CD14-positive monocyte (primary cell): ENCODE data around the gene KLHL24. TPM values are rescaled to one million over a fixed set of nuclear protein-coding genes. Genes with fewer than 3 reads are reported as not detected.

Source experiments
- DNase-seq, 3 donors: peaks; one replicate each; pipeline ENCODE4 v3.0.0-alpha.2; 2011 to 2022
- H2AFZ ChIP-seq: 2 replicates; pipeline ENCODE4 v1.6.0; 2012; ENCODE audit warnings: mild to moderate bottlenecking, low read depth, low read length, inconsistent platforms; ENCODE audit not compliant: insufficient read depth, poor library complexity, severe bottlenecking
- H3K27ac ChIP-seq, 2 donors: 1 replicate in 1 of 2; 2 replicates in 1 of 2; pipeline ENCODE4 v1.5.1; 2012 to 2013; ENCODE audit warnings: low read length in 2 of 2, control low read depth in 1 of 2, inconsistent platforms in 1 of 2, low read depth in 1 of 2, mild to moderate bottlenecking in 1 of 2
- H3K27me3 ChIP-seq, 2 donors: one replicate each; pipeline versions ENCODE4 v1.6.0 to v1.6.1; 2011 to 2013; ENCODE audit warnings: low read length in 2 of 2; ENCODE audit not compliant: control insufficient read depth in 2 of 2, insufficient read depth in 2 of 2
- H3K36me3 ChIP-seq, 2 donors: replicated peaks in 1 of 2; 1 replicate in 1 of 2; 2 replicates in 1 of 2; pipeline versions ENCODE4 v1.5.1 to v1.6.1; 2012 to 2013; ENCODE audit warnings: low read length in 2 of 2, control low read depth in 1 of 2, inconsistent platforms in 1 of 2, mild to moderate bottlenecking in 1 of 2; ENCODE audit not compliant: insufficient read depth in 2 of 2, control insufficient read depth in 1 of 2
- H3K4me1 ChIP-seq, 2 donors: 1 replicate in 1 of 2; 2 replicates in 1 of 2; pipeline versions ENCODE4 v1.5.1 to v1.6.1; 2012 to 2013; ENCODE audit warnings: low read length in 2 of 2, control low read depth in 1 of 2, inconsistent platforms in 1 of 2, mild to moderate bottlenecking in 1 of 2, moderate library complexity in 1 of 2; ENCODE audit not compliant: insufficient read depth in 2 of 2, control insufficient read depth in 1 of 2
- H3K4me2 ChIP-seq: replicated peaks from 2 replicates; pipeline ENCODE3; 2012; ENCODE audit warnings: low read length, moderate library complexity, mild to moderate bottlenecking; ENCODE audit not compliant: poor library complexity, severe bottlenecking; ENCODE audit errors: extremely low read depth
- H3K4me3 ChIP-seq, 3 experiments: fragments of 200-600 bp in 1 of 3; sonication (generic) in 1 of 3; replicated peaks in 1 of 3; 1 replicate in 2 of 3; 2 replicates in 1 of 3; pipeline ENCODE4 v1.5.1; 2011 to 2013; ENCODE audit warnings: low read length in 3 of 3, mild to moderate bottlenecking in 3 of 3, control low read depth in 2 of 3, low read depth in 2 of 3, inconsistent platforms in 1 of 3, moderate library complexity in 1 of 3
- H3K79me2 ChIP-seq: 2 replicates; pipeline ENCODE4 v1.6.0; 2012; ENCODE audit warnings: mild to moderate bottlenecking, control low read depth, inconsistent platforms, low read length, moderate library complexity; ENCODE audit not compliant: insufficient read depth
- H3K9ac ChIP-seq: 2 replicates; pipeline ENCODE4 v1.6.0; 2017; ENCODE audit warnings: low read length, mild to moderate bottlenecking; ENCODE audit not compliant: insufficient read depth, poor library complexity, severe bottlenecking
- H3K9me3 ChIP-seq, 2 donors: replicated peaks in 1 of 2; 1 replicate in 1 of 2; 2 replicates in 1 of 2; pipeline versions ENCODE4 v1.5.1 to v1.6.1; 2012 to 2013; ENCODE audit warnings: low read length in 2 of 2, control low read depth in 1 of 2; ENCODE audit not compliant: control insufficient read depth in 1 of 2, insufficient read depth in 1 of 2
- H4K20me1 ChIP-seq: 2 replicates; pipeline ENCODE4 v1.6.0; 2012; ENCODE audit warnings: mild to moderate bottlenecking, low read length, control low read depth, moderate library complexity; ENCODE audit not compliant: insufficient read depth
- H3K27ac Mint-ChIP-seq, 7 donors: one replicate each; pipeline ENCODE4 v1.8.0; 2020; ENCODE audit warnings: mild to moderate bottlenecking in 7 of 7, mixed read lengths in 7 of 7, moderate library complexity in 6 of 7, inconsistent platforms in 2 of 7
- H3K27me3 Mint-ChIP-seq, 3 donors: one replicate each; pipeline ENCODE4 v1.8.0; 2021 to 2022; ENCODE audit warnings: low read depth in 3 of 3, mild to moderate bottlenecking in 3 of 3, mixed read lengths in 3 of 3, moderate library complexity in 3 of 3, inconsistent platforms in 1 of 3
- H3K36me3 Mint-ChIP-seq, 2 donors: one replicate each; pipeline ENCODE4 v1.8.0; 2020; ENCODE audit warnings: mixed read lengths in 2 of 2, inconsistent platforms in 1 of 2, mild to moderate bottlenecking in 1 of 2
- H3K4me1 Mint-ChIP-seq: one replicate; pipeline ENCODE4 v1.8.0; 2020; ENCODE audit warnings: mild to moderate bottlenecking, mixed read lengths
- H3K4me3 Mint-ChIP-seq, 2 donors: one replicate each; pipeline ENCODE4 v1.8.0; 2020; ENCODE audit warnings: mild to moderate bottlenecking in 2 of 2, mixed read lengths in 2 of 2, moderate library complexity in 1 of 2
- H3K9me3 Mint-ChIP-seq, 7 donors: one replicate each; pipeline ENCODE4 v1.8.0; 2020 to 2022; ENCODE audit warnings: mixed read lengths in 7 of 7, mild to moderate bottlenecking in 6 of 7, moderate library complexity in 6 of 7, inconsistent platforms in 2 of 7
- CTCF ChIP-seq: fragments of 200-600 bp; IDR thresholded peaks from one replicate; pipeline ENCODE4 v1.8.0; 2022; ENCODE audit warnings: antibody characterized with exemption, mild to moderate bottlenecking
- WGBS: methylation state at CpG from one replicate; pipeline ENCODE4 v1.1.5; 2013; ENCODE audit warnings: missing lambda C conversion rate; ENCODE audit not compliant: insufficient coverage; 5-methylcytosine and 5-hydroxymethylcytosine counted together
- intact Hi-C, 2 donors: fragments of 100-400 bp; cut with micrococcal nuclease; formaldehyde crosslinking; loops; one replicate each; pipeline versions ENCODE4 v1.15.0 to v1.15.1; 2023
- polyA plus RNA-seq, 3 donors: library from polyadenylated mRNA; depleted of rRNA in 1 of 3; unstranded in 2 of 3; stranded (reverse) in 1 of 3; fragments of 300-500 nt in 2 of 3; fragments of >200 nt in 1 of 3; fragmentation: Illumina TruSeq in 2 of 3; gene quantifications; 1 replicate in 2 of 3; 2 replicates in 1 of 3; pipeline ENCODE4 v1.2.3, GENCODE V29; 2012 to 2021

The KLHL24 gene
- polyA plus RNA-seq, 3 donors = 24.1 to 31.7 (median 31.4) TPM

- H3K79me2 ChIP-seq = peaks cover 99% of the 10 kb centered on the region
- H2AFZ ChIP-seq = no peak overlapping the region
- no peak for DNase-seq
- peaks cover 72% of the 10 kb centered on the region for H4K20me1 ChIP-seq
- H3K4me1 ChIP-seq = no peaks in the 10 kb centered on the region
- Mint-ChIP-seq H3K4me3 (no peak overlapping the region), H3K9me3 (no peaks in the 10 kb centered on the region), H3K27ac (no peak overlapping the region), H3K27me3 (no peaks in the 10 kb centered on the region), H3K36me3 (peaks cover 5 to 16% of the 10 kb centered on the region in 2 donors), H3K4me1 (no peaks in the 10 kb centered on the region)
- H3K9me3 ChIP-seq = no peaks in the 10 kb centered on the region
- no peak overlapping the region for H3K4me3 ChIP-seq
- peaks cover 3 to 4% of the 10 kb centered on the region in 2 donors for H3K36me3 ChIP-seq
- H3K27ac ChIP-seq = peak overlapping the region in 1 of 2 donors; percentile 0
- intact Hi-C loops = no loop called here
- TF ChIP-seq CTCF = no peak
- H3K27me3 ChIP-seq = no peaks in the 10 kb centered on the region
- no peak overlapping the region for H3K4me2 ChIP-seq
- H3K9ac ChIP-seq = no peak overlapping the region
Measured at GRCh38 chr3:183710231-183710630, 74.8 kb downstream of the KLHL24 start.

- Mint-ChIP-seq H3K9me3 (no peaks in the 10 kb centered on the region), H3K27ac (peak overlapping the region in 1 of 7 donors; percentile 43), H3K4me1 (peaks cover 3% of the 10 kb centered on the region), H3K36me3 (peaks cover 5 to 11% of the 10 kb centered on the region in 2 donors), H3K27me3 (no peaks in the 10 kb centered on the region), H3K4me3 (no peak overlapping the region)
- no peak overlapping the region for H3K4me3 ChIP-seq
- H3K36me3 ChIP-seq = peaks cover 8 to 9% of the 10 kb centered on the region in 2 donors
- intact Hi-C loops = no loop called here
- no peak overlapping the region for H3K27ac ChIP-seq
- H3K4me2 ChIP-seq = no peak overlapping the region
- no peak for TF ChIP-seq CTCF
- H3K4me1 ChIP-seq = peaks cover 0 to 3% of the 10 kb centered on the region in 2 donors
- WGBS = 100% methylated on average over 3 of the region's 3 CpGs
- H3K9ac ChIP-seq = no peak overlapping the region
- H2AFZ ChIP-seq = no peak overlapping the region
- no peaks in the 10 kb centered on the region for H3K9me3 ChIP-seq
- peaks cover 89% of the 10 kb centered on the region for H3K79me2 ChIP-seq
- peaks cover 64% of the 10 kb centered on the region for H4K20me1 ChIP-seq
- no peaks in the 10 kb centered on the region for H3K27me3 ChIP-seq
- no peak for DNase-seq
Measured at GRCh38 chr3:183711516-183711915, 76.1 kb downstream of the KLHL24 start.
